AG09309 (cell line): Measurements from ENCODE around the gene PHF8.

ENCODE experiments used
- DNase-seq: peaks from one replicate; pipeline ENCODE4 v3.0.0-alpha.2; 2010; ENCODE audit warnings: low read depth
- H3K4me3 ChIP-seq: 2 replicates; pipeline ENCODE4 v1.5.1; 2011; ENCODE audit warnings: mild to moderate bottlenecking, low read depth, low read length, moderate library complexity; ENCODE audit not compliant: control insufficient read depth
- CTCF ChIP-seq: IDR thresholded peaks from 2 replicates; pipeline ENCODE4 v1.5.1; 2011; ENCODE audit warnings: mild to moderate bottlenecking, low read depth, low read length, inconsistent platforms; ENCODE audit not compliant: insufficient read depth, control insufficient read depth; ENCODE audit errors: missing control alignments

PHF8 gene

DNA sequence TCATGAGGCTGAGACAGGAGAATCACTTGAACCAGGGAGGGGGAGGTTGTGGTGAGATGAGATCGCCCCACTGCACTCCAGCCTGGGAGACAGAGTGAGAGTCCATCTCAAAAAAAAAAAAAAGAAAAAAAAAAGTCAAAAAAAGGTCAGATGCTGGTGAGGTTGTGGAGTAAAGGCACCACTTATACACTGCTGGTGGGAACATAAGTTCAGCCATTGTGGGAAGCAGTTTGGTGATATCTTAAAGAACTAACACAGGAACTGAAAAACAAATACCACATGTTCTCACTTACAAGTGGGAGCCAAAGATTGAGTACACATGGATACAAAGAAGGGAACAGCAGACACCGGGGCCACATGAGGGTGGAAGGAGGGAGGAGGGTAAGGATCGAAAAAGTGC is 149.0 kb downstream of the PHF8 start:
- TF ChIP-seq CTCF, result no peak
- H3K4me3 ChIP-seq, result no peak overlapping the region
- no peak for DNase-seq
